ENCODE measurements around the gene IDE.

- TF ChIP-seq POLR2AphosphoS5 (IDR thresholded peaks at IDR 0.05) (no peak), CTCF (IDR thresholded peaks at IDR 0.05) (no peak), POLR2A (IDR thresholded peaks at IDR 0.05) (no peak)
Measured at GRCh38 chr10:92418221-92418620, 155.7 kb downstream of the IDE start.

Measured in prostate gland (tissue), 2 donors.